ENCODE data around the gene KLHL6. TPM values are rescaled to one million over a fixed set of nuclear protein-coding genes. Genes with fewer than 3 reads are reported as not detected.

The KLHL6 gene
- total and polyA plus RNA-seq, 10 of the 15 experiments (the other 5 are each of a cell fraction or from before 2014, with no cell fraction given), result 4.0 to 91.8 (median 24.4) TPM

- TF ChIP-seq ZBTB4 (CRISPR knock-in tag; IDR thresholded peaks at IDR 0.05) (no peak), POU2F2 (IDR thresholded peaks at IDR 0.05; ENCODE audit: borderline replicate concordance, low read depth, low read length) (peak; percentile 64; the same call in 2 of the 3 replicates), SMC3 (IDR thresholded peaks at IDR 0.05; ENCODE audit: borderline replicate concordance, low read length) (0 out of 2 replicates have a peak, but pooled peaks have one; percentile 1), ZZZ3 (IDR thresholded peaks at IDR 0.05; ENCODE audit: control insufficient read depth, insufficient read length, low read depth) (no peak), PAX5 (IDR thresholded peaks at IDR 0.05; ENCODE audit: borderline replicate concordance, low read depth, low read length) (peak; percentile 85), E2F8 (IDR thresholded peaks at IDR 0.05; ENCODE audit: low read depth, partially characterized antibody) (no peak), MLLT1 (IDR thresholded peaks at IDR 0.05) (peak; percentile 92), IKZF1 (conservative IDR thresholded peaks at IDR 0.05) (peak; percentile 92), SREBF1 (IDR thresholded peaks at IDR 0.05; ENCODE audit: low read length) (no peak), SUZ12 (IDR thresholded peaks at IDR 0.05; ENCODE audit: unreplicated experiment) (no peak), CBX3 (IDR thresholded peaks at IDR 0.05; ENCODE audit: borderline replicate concordance, low read depth) (no peak), EGR1 (IDR thresholded peaks at IDR 0.05; ENCODE audit: borderline replicate concordance in 1 of 2, low read depth in 2 of 2, low read length in 2 of 2) (no peak), POLR2AphosphoS5 (IDR thresholded peaks at IDR 0.05; ENCODE audit: low read length) (peak; percentile 62; the same call in 1 of the 2 replicates)
- TF ChIP-seq, protein P1, sequence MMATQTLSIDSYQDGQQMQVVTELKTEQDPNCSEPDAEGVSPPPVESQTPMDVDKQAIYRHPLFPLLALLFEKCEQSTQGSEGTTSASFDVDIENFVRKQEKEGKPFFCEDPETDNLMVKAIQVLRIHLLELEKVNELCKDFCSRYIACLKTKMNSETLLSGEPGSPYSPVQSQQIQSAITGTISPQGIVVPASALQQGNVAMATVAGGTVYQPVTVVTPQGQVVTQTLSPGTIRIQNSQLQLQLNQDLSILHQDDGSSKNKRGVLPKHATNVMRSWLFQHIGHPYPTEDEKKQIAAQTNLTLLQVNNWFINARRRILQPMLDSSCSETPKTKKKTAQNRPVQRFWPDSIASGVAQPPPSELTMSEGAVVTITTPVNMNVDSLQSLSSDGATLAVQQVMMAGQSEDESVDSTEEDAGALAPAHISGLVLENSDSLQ (IDR thresholded peaks at IDR 0.05), result 0 out of 2 replicates have a peak, but pooled peaks have one; percentile 21
- TF ChIP-seq, protein P2, sequence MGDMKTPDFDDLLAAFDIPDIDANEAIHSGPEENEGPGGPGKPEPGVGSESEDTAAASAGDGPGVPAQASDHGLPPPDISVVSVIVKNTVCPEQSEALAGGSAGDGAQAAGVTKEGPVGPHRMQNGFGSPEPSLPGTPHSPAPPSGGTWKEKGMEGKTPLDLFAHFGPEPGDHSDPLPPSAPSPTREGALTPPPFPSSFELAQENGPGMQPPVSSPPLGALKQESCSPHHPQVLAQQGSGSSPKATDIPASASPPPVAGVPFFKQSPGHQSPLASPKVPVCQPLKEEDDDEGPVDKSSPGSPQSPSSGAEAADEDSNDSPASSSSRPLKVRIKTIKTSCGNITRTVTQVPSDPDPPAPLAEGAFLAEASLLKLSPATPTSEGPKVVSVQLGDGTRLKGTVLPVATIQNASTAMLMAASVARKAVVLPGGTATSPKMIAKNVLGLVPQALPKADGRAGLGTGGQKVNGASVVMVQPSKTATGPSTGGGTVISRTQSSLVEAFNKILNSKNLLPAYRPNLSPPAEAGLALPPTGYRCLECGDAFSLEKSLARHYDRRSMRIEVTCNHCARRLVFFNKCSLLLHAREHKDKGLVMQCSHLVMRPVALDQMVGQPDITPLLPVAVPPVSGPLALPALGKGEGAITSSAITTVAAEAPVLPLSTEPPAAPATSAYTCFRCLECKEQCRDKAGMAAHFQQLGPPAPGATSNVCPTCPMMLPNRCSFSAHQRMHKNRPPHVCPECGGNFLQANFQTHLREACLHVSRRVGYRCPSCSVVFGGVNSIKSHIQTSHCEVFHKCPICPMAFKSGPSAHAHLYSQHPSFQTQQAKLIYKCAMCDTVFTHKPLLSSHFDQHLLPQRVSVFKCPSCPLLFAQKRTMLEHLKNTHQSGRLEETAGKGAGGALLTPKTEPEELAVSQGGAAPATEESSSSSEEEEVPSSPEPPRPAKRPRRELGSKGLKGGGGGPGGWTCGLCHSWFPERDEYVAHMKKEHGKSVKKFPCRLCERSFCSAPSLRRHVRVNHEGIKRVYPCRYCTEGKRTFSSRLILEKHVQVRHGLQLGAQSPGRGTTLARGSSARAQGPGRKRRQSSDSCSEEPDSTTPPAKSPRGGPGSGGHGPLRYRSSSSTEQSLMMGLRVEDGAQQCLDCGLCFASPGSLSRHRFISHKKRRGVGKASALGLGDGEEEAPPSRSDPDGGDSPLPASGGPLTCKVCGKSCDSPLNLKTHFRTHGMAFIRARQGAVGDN (IDR thresholded peaks at IDR 0.05), result peak; percentile 80
Measured at GRCh38 chr3:183527428-183528379, 27.8 kb downstream of the KLHL6 start (continued).
